Subcutaneous abdominal adipose tissue (tissue), 5 donors: ENCODE results near the gene ACTG1.

Experiments used
- H3K27ac ChIP-seq: one replicate; pipeline ENCODE4 v1.7.0; 2013; ENCODE audit warnings: low read depth, mild to moderate bottlenecking, inconsistent platforms, low read length, moderate library complexity
- H3K27me3 ChIP-seq, 5 donors: one replicate each; pipeline ENCODE4 v1.7.0; 2013; ENCODE audit warnings: low read length in 5 of 5, inconsistent platforms in 1 of 5; ENCODE audit not compliant: control insufficient read depth in 5 of 5, insufficient read depth in 4 of 5
- H3K36me3 ChIP-seq, 5 donors: one replicate each; pipeline ENCODE4 v1.7.0; 2013; ENCODE audit warnings: low read length in 5 of 5; ENCODE audit not compliant: control insufficient read depth in 5 of 5, insufficient read depth in 5 of 5
- H3K4me1 ChIP-seq, 5 donors: one replicate each; pipeline ENCODE4 v1.7.0; 2013; ENCODE audit warnings: low read length in 5 of 5, mild to moderate bottlenecking in 3 of 5, moderate library complexity in 1 of 5; ENCODE audit not compliant: control insufficient read depth in 5 of 5, insufficient read depth in 5 of 5
- H3K4me3 ChIP-seq, 5 donors: one replicate each; pipeline ENCODE4 v1.7.0; 2013; ENCODE audit warnings: low read length in 5 of 5, low read depth in 1 of 5
- H3K9ac ChIP-seq, 5 donors: one replicate each; pipeline ENCODE4 v1.7.0; 2013; ENCODE audit warnings: low read length in 5 of 5, mild to moderate bottlenecking in 4 of 5, moderate library complexity in 3 of 5
- H3K9me3 ChIP-seq, 5 donors: one replicate each; pipeline ENCODE4 v1.7.0; 2013; ENCODE audit warnings: low read length in 5 of 5; ENCODE audit not compliant: control insufficient read depth in 5 of 5
- donor health status: healthy.
- donor health status: healthy.
- donor health status: healthy.
- donor health status: healthy.
- donor health status: healthy.

Gene ACTG1

GRCh38 chr17:81511804-81512561, 616 bp downstream of the ACTG1 start:
- H3K4me3 ChIP-seq: peak overlapping the region; percentile 88 to 96 (median 92)
- H3K4me1 ChIP-seq: peaks cover 10 to 72% (median 65%) of the 10 kb centered on the region in 5 donors
- peak overlapping the region; percentile 48 for H3K27ac ChIP-seq
- H3K36me3 ChIP-seq: peaks cover 0 to 32% (median 30%) of the 10 kb centered on the region in 5 donors
- no peaks in the 10 kb centered on the region for H3K27me3 ChIP-seq
- peak overlapping the region; percentile 62 to 89 (median 70) for H3K9ac ChIP-seq
- H3K9me3 ChIP-seq: no peaks in the 10 kb centered on the region

DNA sequence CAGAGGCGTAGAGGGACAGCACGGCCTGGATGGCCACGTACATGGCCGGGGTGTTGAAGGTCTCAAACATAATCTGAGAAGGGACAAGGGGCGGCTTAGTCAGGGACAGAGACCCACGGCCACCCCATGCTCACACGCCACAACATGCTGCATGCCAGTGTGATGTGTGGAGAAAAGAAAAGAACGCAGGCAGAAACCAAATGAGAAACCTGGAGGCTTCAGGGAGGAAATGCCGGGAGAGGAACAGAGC, 1.1 kb downstream of the ACTG1 start:
- Histone ChIP-seq H3K9me3 (no peaks in the 10 kb centered on the region), H3K4me1 (peaks cover 10 to 68% (median 61%) of the 10 kb centered on the region in 5 donors), H3K4me3 (peak overlapping the region; percentile 88 to 96 (median 92)), H3K27ac (peak overlapping the region; percentile 48), H3K36me3 (peaks cover 0 to 32% (median 30%) of the 10 kb centered on the region in 5 donors), H3K27me3 (no peaks in the 10 kb centered on the region), H3K9ac (peak overlapping the region; percentile 62 to 89 (median 70))

GRCh38 chr17:81510785-81511553, 1.6 kb downstream of the ACTG1 start:
- Histone ChIP-seq H3K27ac (peak overlapping the region; percentile 54), H3K9me3 (no peaks in the 10 kb centered on the region), H3K4me3 (peak overlapping the region; percentile 88 to 96 (median 92)), H3K4me1 (peaks cover 10 to 63% (median 58%) of the 10 kb centered on the region in 5 donors), H3K27me3 (no peaks in the 10 kb centered on the region), H3K9ac (peak overlapping the region; percentile 62 to 89 (median 70)), H3K36me3 (peaks cover 0 to 32% (median 30%) of the 10 kb centered on the region in 5 donors)

- peaks cover 10 to 55% (median 52%) of the 10 kb centered on the region in 5 donors for H3K4me1 ChIP-seq
- no peaks in the 10 kb centered on the region for H3K27me3 ChIP-seq
- H3K36me3 ChIP-seq: peaks cover 0 to 32% (median 30%) of the 10 kb centered on the region in 5 donors
- peak overlapping the region; percentile 54 for H3K27ac ChIP-seq
- H3K4me3 ChIP-seq: peak overlapping the region; percentile 88 to 96 (median 92)
- H3K9ac ChIP-seq: peak overlapping the region; percentile 40 to 89 (median 68)
- H3K9me3 ChIP-seq: no peaks in the 10 kb centered on the region
Observed at GRCh38 chr17:81509972-81510784, 2.4 kb downstream of the ACTG1 start.

GRCh38 chr17:81509207-81509971, 3.2 kb downstream of the ACTG1 start:
- Histone ChIP-seq H3K4me3 (peak overlapping the region; percentile 49 to 95 (median 90)), H3K9ac (peak overlapping the region in 4 of 5 donors; percentile 4 to 89 (median 48)), H3K36me3 (peaks cover 0 to 32% (median 30%) of the 10 kb centered on the region in 5 donors), H3K4me1 (peaks cover 10 to 52% (median 50%) of the 10 kb centered on the region in 5 donors), H3K27ac (peak overlapping the region; percentile 54), H3K27me3 (no peaks in the 10 kb centered on the region), H3K9me3 (no peaks in the 10 kb centered on the region)

GRCh38 chr17:81508639-81509206, 3.9 kb downstream of the ACTG1 start:
- peaks cover 10 to 45% (median 44%) of the 10 kb centered on the region in 5 donors for H3K4me1 ChIP-seq
- H3K27me3 ChIP-seq: no peaks in the 10 kb centered on the region
- H3K27ac ChIP-seq: peak overlapping the region; percentile 54
- no peak overlapping the region for H3K9ac ChIP-seq
- H3K9me3 ChIP-seq: no peaks in the 10 kb centered on the region
- peaks cover 0 to 32% (median 30%) of the 10 kb centered on the region in 5 donors for H3K36me3 ChIP-seq
- H3K4me3 ChIP-seq: peak overlapping the region in 4 of 5 donors; percentile 88 to 95 (median 91)

DNA sequence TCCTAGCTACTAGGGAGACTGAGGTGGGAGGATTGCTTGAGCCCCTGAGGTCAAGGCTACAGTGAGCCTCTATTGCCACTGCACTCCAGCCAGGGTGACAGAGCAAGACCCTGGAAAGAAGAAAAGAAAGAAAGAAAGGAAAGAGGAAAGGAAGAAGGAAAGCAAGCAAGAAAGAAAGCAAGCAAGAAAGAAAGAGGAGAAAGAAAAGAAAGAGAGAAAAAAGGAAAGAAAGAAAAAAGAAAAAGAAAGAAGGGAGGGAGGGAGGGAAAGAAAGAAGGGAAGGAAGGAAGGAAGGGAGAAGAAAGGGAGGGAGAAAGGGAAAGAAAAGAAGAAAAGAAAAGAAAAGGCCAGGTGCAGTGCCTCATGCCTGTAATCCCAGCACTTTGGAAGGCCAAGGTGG, 9.0 kb downstream of the ACTG1 start:
- Histone ChIP-seq H3K36me3 (peaks cover 0 to 1% (median under 1%) of the 10 kb centered on the region in 5 donors), H3K9me3 (no peaks in the 10 kb centered on the region), H3K27me3 (peaks cover 0 to 9% (median 2%) of the 10 kb centered on the region in 5 donors), H3K4me1 (peaks cover 0 to 14% (median 3%) of the 10 kb centered on the region in 5 donors), H3K4me3 (no peak overlapping the region), H3K27ac (no peak overlapping the region), H3K9ac (no peak overlapping the region)

GRCh38 chr17:81502471-81503017, 10.1 kb downstream of the ACTG1 start:
- H3K27me3 ChIP-seq: peaks cover 0 to 11% (median 2%) of the 10 kb centered on the region in 5 donors
- H3K4me1 ChIP-seq: peaks cover 0 to 13% (median 2%) of the 10 kb centered on the region in 5 donors
- no peak overlapping the region for H3K27ac ChIP-seq
- H3K9ac ChIP-seq: no peak overlapping the region
- H3K36me3 ChIP-seq: no peaks in the 10 kb centered on the region
- H3K9me3 ChIP-seq: no peaks in the 10 kb centered on the region
- H3K4me3 ChIP-seq: no peak overlapping the region

DNA sequence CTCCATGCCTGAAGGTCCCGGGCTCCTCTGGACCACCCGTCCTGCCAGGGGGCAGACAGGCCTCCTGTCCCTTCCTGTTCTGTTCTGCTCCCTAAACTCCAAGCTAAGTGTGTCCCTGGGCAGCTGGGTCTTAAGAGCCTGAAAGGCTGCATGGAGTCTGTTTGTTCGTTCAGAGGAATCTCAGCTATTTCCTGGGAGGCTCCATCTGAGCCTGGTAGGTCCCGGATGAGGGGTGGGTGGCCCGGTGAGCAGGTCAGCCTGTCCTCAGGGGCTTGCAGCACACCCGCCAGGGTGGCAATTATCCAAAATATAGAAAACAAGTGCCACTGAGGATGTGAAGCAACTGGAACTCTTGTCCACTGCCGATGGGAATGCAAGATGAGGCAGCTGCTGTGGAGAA, 12.6 kb downstream of the ACTG1 start:
- Histone ChIP-seq H3K9me3 (no peaks in the 10 kb centered on the region), H3K27ac (no peak overlapping the region), H3K36me3 (no peaks in the 10 kb centered on the region), H3K27me3 (peaks cover 0 to 12% (median 2%) of the 10 kb centered on the region in 5 donors), H3K4me1 (peaks cover 0 to 13% (median 2%) of the 10 kb centered on the region in 5 donors), H3K4me3 (no peak overlapping the region), H3K9ac (no peak overlapping the region)
